Activated CD4-positive, CD25-positive, alpha-beta regulatory T cell (primary cell): Measurements from ENCODE around the gene KIAA0586.
"Not testable (repeated sequence)": the region's sequence is repeated elsewhere in the genome, so short reads cannot be mapped to it uniquely, and the experiment has no call there.

ENCODE experiments used
- DNase-seq, 4 experiments: peaks; one replicate each; lab custom pipeline; 2025; lab: John Stamatoyannopoulos, UW

KIAA0586 gene

DNA sequence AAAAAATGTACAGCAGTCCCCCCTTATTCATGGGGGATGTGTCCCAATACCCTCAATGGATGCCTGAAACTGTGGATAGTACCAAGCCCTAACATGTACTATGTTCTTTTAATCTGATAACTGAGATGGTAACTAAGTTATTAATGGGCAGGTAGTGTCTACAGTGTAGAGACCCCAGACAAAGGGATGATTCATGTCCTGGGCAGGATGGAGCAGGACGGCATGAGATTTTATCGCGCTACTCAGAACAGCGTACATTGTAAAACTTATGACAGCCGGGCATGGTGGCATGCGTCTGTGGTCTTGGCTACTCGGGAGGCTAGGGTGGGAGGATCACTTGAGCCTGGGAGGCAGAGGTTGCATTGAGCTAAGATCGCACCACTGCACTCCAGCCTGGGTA is 37.1 kb downstream of the KIAA0586 start:
- no peak for DNase-seq

GRCh38 chr14:58465421-58465820 is 37.9 kb downstream of the KIAA0586 start:
- no peak for DNase-seq

DNA sequence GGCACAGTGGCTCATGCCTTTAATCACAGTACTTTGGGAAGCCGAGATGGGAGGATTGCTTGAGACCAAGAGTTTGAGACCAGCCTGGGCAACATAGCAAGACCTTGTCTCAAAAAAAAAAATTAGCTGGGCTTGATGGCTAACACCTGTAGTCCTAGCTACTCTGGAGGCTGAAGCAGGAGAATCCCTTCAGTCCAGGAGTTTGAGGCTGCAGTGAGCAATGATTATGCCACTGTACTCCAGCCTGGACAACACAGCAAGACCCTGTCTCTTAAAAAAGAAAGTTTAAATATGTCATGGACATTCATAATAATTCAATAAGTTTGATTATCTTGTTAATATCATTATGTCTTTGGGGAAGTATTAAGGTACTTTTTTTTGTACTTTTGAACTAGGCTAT is 38.9 kb downstream of the KIAA0586 start:
- no peak for DNase-seq

GRCh38 chr14:58467575-58467974 is 40.1 kb downstream of the KIAA0586 start:
- DNase-seq = no peak

DNA sequence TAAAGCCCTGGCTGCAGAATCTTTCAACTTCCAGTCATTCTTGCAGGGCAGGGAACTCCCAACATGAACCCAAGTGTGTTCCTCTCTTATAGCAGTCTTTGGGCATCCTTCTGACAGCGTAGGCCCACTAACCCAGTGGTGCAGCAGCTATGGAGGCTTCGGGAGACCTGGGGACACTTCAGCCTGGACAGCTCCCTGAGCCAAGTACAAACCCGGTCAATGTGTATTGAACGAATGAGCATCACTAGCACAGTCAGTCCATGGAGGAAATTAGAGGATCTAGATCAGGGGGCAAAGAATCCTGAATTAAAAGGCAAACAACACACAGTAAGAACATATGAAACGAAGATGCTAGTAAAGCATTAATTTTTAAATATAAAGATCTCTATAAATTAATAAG is 41.8 kb downstream of the KIAA0586 start:
- DNase-seq = no peak

DNA sequence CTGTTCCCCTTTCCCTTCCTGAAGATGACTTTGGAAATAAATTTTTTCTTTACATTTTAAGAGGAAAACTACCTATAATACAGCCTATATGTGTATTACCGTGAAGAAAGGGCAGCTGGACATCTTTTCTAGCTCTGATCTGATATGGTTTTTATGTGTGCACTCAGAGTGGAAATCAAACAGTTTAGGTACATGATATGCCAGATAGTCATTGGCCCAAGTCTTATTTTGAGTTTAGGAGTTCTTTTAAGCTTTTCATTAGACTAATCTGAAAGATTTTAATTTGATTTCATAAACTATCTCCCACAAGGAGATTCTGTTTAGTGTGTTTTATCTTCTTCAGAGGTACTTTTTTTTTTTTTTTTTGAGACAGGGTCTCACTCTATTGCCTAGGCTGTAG is 48.8 kb downstream of the KIAA0586 start:
- no peak for DNase-seq

DNA sequence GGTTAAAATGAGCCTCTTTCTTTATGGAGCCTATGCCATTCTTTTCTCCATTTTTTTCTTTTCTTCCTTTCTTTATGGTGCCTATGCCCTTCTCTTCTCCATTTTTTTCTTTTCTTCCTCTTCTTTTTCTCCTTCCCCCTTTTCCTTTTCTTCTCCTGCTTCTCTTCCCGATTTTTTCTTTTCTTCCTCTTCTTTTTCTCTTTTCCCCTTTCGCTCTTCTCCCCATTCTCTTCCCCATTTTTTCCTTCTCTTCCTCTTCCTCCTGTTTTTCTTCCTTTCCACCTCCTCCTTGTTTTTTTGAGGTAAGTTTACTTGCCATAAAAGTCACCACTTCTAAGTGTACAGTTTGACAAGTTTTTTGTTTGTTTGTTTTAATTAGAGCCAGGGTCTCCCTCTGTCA is 50.1 kb downstream of the KIAA0586 start:
- DNase-seq = no peak

DNA sequence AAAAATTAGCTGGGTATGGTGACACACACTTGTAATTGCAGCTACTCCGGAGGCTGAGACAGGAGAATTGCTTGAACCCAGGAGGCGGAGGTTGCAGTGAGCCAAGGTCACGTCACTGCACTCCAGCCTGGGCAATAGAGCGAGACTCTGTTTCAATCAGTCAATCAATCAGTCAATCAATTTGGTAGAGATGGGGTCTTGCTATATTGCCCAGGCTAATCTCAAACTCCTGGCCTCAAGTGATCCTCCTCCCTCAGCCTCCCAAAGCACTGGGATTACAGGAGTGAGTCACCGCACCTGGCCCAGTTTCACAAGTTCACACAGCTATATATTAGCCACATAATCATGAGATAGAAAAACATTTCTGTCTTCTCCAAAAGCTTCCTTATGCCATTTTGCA is 50.8 kb downstream of the KIAA0586 start:
- not testable (repeated sequence) for DNase-seq

GRCh38 chr14:58479975-58480374 is 52.5 kb downstream of the KIAA0586 start:
- no peak for DNase-seq

DNA sequence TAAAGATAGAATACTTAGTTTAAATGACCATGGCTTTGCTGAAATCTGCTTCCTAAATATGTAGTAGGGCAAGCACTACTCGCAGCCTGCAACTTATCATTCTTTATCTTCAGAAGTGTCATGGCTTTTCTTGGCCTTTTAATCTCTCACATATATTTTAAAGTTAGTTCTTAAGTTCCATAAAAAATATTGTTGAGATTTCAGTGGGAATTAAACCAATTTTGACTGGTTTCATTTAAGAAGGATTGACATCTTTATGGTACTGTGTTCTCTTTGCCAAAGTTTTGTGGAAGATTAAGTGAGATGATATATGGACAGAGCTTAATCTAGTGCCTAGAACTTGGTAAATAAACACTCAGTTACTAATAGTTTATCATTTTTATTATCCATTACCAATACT is 56.7 kb downstream of the KIAA0586 start:
- DNase-seq = no peak

DNA sequence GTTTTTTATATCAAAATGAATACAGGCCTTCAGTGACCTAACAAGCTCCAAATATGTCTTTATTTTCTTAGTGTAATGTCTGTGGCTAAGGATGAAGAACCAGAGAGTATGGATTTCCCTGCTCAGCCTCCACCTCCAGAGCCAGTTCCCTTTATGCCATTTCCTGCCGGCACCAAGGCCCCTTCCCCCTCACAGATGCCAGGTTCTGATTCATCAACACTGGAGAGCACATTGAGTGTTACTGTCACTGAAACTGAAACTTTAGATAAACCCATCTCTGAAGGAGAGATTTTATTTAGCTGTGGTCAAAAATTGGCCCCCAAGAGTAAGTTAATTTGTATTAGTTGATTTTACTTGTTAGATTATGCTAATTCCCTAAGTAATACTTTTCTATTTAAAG is 61.0 kb downstream of the KIAA0586 start:
- no peak for DNase-seq

DNA sequence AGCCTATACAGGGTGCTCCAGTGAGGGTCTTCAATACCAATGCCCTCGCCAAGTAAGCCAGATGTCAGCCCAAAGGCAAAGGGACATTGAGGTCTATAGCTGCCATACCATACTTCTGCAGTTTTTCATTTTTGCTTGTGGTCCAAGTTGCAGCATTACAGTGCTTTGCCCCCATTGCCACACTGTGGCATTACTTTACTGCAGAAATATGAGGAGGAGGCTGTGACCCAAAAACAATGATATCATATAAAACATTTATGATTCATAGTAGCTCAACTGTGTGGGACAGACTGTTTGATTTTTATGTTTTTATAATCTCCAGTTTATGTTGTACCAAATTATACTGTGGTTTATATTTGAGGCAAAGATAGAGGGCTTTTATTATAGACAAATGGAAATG is 64.1 kb downstream of the KIAA0586 start:
- no peak for DNase-seq

GRCh38 chr14:58492044-58492443 is 64.5 kb downstream of the KIAA0586 start:
- no peak for DNase-seq

DNA sequence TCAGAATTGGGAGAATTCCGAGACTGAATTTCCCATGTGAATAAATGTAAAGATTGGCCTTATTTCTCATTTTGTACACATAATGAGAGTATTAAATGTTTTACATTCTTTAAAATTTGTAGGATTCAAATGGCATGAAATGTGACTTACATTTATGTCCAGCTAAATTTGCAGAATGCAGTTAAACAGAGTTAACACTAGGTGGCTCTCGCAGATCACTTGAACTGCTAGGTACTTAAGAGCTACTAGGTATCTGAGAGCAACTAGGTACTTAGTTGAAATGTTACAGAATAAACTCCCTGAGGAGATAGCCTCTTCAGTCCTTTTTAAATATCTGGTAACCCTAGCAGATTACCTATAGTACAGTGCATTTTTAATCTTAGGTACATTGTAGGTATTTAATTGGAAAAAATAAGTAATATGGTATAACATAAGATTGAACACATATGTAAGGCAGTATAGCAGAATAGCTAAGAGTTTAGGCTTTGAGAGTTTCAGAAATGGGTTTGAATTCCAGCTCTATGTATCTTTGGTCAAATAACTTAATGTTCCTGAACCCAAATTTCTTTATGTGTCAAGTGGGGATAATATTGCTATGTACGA is 73.8 kb downstream of the KIAA0586 start:
- DNase-seq = no peak

GRCh38 chr14:58513272-58513671 is 85.8 kb downstream of the KIAA0586 start:
- no peak for DNase-seq

DNA sequence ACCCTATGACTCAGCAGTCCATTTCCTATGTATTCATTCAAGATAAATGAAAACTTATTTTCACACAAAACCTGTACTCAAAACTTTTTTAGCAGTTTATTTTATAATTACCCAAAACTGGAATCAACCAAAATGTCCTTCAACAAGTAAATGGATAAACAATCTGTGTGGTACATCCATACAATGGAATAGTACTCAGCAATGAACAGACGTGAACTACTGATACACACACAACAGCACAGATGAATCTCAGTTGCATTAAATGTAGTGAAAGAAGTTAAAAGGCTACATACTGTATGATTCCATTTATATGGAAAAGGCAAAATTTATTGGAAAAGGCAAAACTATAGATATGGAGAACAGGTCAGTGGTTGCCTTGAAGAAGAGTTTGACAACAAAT is 90.1 kb downstream of the KIAA0586 start:
- DNase-seq = no peak

GRCh38 chr14:58525691-58526090 is 98.2 kb downstream of the KIAA0586 start:
- DNase-seq = not testable (repeated sequence)

DNA sequence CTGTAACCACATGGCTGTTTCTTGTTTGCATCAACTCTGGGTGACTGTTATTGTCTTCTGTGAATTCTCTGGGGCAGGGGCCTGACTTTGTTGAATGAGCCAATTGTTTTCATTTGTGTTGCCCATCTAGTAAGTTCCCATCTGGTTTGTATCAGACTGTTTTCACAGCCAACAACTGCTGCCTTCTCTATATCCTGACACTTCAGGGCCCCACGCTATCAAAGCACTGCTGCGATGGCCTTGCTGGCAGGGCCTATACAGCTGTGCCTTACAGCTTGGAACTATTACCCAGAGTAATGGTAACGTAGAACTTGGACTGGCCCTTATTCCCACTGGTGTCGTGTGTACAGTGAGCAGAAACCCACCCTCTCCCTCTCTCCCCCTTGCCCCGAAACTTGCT is 105.9 kb downstream of the KIAA0586 start:
- DNase-seq = no peak

DNA sequence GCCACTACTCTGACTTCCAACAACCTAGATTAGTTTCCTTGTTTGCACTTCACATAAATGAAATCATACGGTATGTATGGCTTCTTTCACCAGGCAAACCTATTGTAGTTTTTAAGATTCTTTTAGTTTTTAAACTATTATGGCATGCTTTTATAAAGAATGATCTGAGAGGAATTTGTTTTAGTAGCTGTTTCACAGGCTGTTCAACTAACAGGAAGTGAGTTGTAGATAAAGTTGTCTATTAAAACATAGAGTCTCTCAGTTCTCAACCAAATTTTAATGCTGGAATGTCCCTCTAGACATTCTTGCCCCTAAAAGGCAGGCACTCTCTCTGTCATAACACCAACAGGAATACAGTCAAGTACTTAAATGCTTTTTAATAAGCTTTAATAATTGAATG is 107.5 kb downstream of the KIAA0586 start:
- no peak for DNase-seq

- no peak for DNase-seq
Measured at GRCh38 chr14:58537004-58537403, 109.5 kb downstream of the KIAA0586 start.

- DNase-seq = no peak
Measured at GRCh38 chr14:58540749-58541632, 113.5 kb downstream of the KIAA0586 start.

- DNase-seq = no peak
Measured at GRCh38 chr14:58541633-58542022, 114.1 kb downstream of the KIAA0586 start.

DNA sequence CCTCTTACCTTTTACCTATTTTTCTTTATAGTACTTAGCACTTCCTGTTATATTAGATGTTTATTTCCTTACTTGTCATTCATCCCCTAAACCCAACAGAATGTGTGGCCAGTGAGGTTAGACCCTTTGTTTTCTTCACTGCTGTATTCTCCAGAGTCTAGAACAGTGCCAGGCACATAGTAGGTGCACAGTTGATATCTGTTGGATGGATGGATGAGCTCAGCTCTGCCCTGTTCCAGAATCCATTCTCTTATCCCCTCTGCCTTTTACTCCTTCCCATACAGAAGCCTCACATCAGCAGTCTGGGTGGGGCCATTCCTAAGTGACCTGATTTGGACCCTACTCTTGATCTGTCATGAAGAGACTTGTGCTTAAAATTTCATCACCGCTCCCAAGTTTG is 115.7 kb downstream of the KIAA0586 start:
- DNase-seq = no peak

GRCh38 chr14:58547649-58548048 is 120.1 kb downstream of the KIAA0586 start:
- DNase-seq = no peak
